Naive thymus-derived CD4-positive, alpha-beta T cell (primary cell): ENCODE measurements around the gene KLHL22. TPM values are rescaled to one million over a fixed set of nuclear protein-coding genes. Genes with fewer than 3 reads are reported as not detected.

ENCODE experiments used
- ATAC-seq: fragments of 150-1000 bp; cut with Tn5 transposase; 2 replicates; pipeline ENCODE4 v1.10.0; 2021; ENCODE audit warnings: mild to moderate bottlenecking, moderate library complexity
- CTCF ChIA-PET: fragments of 350-600 bp; sonication (Branson Sonifier 250); formaldehyde crosslinking; loops from one replicate; lab custom pipeline; 2021; ENCODE audit warnings: antibody characterized with exemption; lab: Charles Lee
- POLR2A ChIA-PET: fragments of 350-600 bp; sonication (Branson Sonifier 250); formaldehyde crosslinking; loops from one replicate; lab custom pipeline; 2021; ENCODE audit warnings: antibody characterized with exemption, inconsistent platforms; lab: Charles Lee
- DNase-seq, 9 donors: peaks; one replicate each; pipeline versions ENCODE4 v3.0.0 to v3.0.0-alpha.2; 2020 to 2022; ENCODE audit warnings: mixed read lengths in 1 of 9
- H3K27ac ChIP-seq: one replicate; pipeline ENCODE4 v1.7.0; 2013; ENCODE audit warnings: mild to moderate bottlenecking, low read depth, low read length, moderate library complexity
- H3K27me3 ChIP-seq, 2 donors: one replicate each; pipeline ENCODE4 v1.7.0; 2013; ENCODE audit warnings: low read length in 2 of 2, mild to moderate bottlenecking in 2 of 2, moderate library complexity in 2 of 2; ENCODE audit not compliant: control insufficient read depth in 2 of 2, insufficient read depth in 2 of 2
- H3K36me3 ChIP-seq, 3 experiments: 1 replicate in 2 of 3; 2 replicates in 1 of 3; pipeline ENCODE4 v1.7.0; 2013; ENCODE audit warnings: low read length in 3 of 3, mild to moderate bottlenecking in 3 of 3, moderate library complexity in 1 of 3; ENCODE audit not compliant: insufficient read depth in 3 of 3, control insufficient read depth in 2 of 3
- H3K4me1 ChIP-seq, 2 donors: one replicate each; pipeline ENCODE4 v1.7.0; 2013; ENCODE audit warnings: low read length in 2 of 2, mild to moderate bottlenecking in 2 of 2, moderate library complexity in 1 of 2; ENCODE audit not compliant: control insufficient read depth in 2 of 2, insufficient read depth in 2 of 2
- H3K4me3 ChIP-seq: 2 replicates; pipeline ENCODE4 v1.7.0; 2013; ENCODE audit warnings: mild to moderate bottlenecking, low read length
- H3K9me3 ChIP-seq, 3 experiments: 1 replicate in 2 of 3; 2 replicates in 1 of 3; pipeline ENCODE4 v1.7.0; 2013; ENCODE audit warnings: low read length in 3 of 3; ENCODE audit not compliant: control insufficient read depth in 2 of 3
- H3K27ac Mint-ChIP-seq, 9 donors: one replicate each; pipeline ENCODE4 v1.8.0; 2020 to 2022; ENCODE audit warnings: mixed read lengths in 9 of 9, mild to moderate bottlenecking in 8 of 9, moderate library complexity in 5 of 9, inconsistent platforms in 2 of 9
- H3K27me3 Mint-ChIP-seq, 5 donors: one replicate each; pipeline ENCODE4 v1.8.0; 2021 to 2022; ENCODE audit warnings: mixed read lengths in 5 of 5, mild to moderate bottlenecking in 1 of 5
- H3K36me3 Mint-ChIP-seq, 5 donors: one replicate each; pipeline ENCODE4 v1.8.0; 2020 to 2022; ENCODE audit warnings: mixed read lengths in 5 of 5, mild to moderate bottlenecking in 3 of 5, inconsistent platforms in 1 of 5
- H3K4me1 Mint-ChIP-seq, 7 donors: one replicate each; pipeline ENCODE4 v1.8.0; 2020 to 2022; ENCODE audit warnings: mixed read lengths in 7 of 7, mild to moderate bottlenecking in 3 of 7, inconsistent platforms in 1 of 7
- H3K4me3 Mint-ChIP-seq, 10 donors: one replicate each; pipeline ENCODE4 v1.8.0; 2020 to 2022; ENCODE audit warnings: mild to moderate bottlenecking in 10 of 10, mixed read lengths in 10 of 10, moderate library complexity in 6 of 10, inconsistent platforms in 2 of 10
- H3K9me3 Mint-ChIP-seq, 11 donors: one replicate each; pipeline ENCODE4 v1.8.0; 2020 to 2022; ENCODE audit warnings: mixed read lengths in 11 of 11, mild to moderate bottlenecking in 4 of 11, inconsistent platforms in 1 of 11, moderate library complexity in 1 of 11
- intact Hi-C, 2 donors: fragments of 100-400 bp; cut with micrococcal nuclease; formaldehyde crosslinking; loops; one replicate each; pipeline ENCODE4 v1.15.1; 2023
- polyA plus RNA-seq, 2 donors: library from polyadenylated mRNA; unstranded; fragments of 300-500 nt; fragmentation: Illumina TruSeq; gene quantifications; one replicate each; pipeline ENCODE4 v1.2.3, GENCODE V29; 2021
- total RNA-seq, 6 experiments: library from RNA in 5 of 6; stranded (reverse) in 5 of 6; gene quantifications; 1 replicate in 5 of 6; 2 replicates in 1 of 6; pipeline ENCODE4 v1.2.3 and lab custom pipeline; 2021 to 2026

KLHL22 gene
- total and polyA plus RNA-seq, 7 experiments from 2014 or later: 20.6 to 71.3 (median 40.0) TPM

- ChIA-PET CTCF (no interaction called here), POLR2A (no interaction called here)
- Histone ChIP-seq H3K36me3 (no peaks in the 10 kb centered on the region), H3K27ac (no peak overlapping the region), H3K9me3 (no peaks in the 10 kb centered on the region), H3K4me3 (no peak overlapping the region), H3K27me3 (peaks cover 0 to 6% of the 10 kb centered on the region in 2 donors), H3K4me1 (no peaks in the 10 kb centered on the region)
- H3K4me3 Mint-ChIP-seq: peak overlapping the region in 5 of 10 donors; percentile 2 to 71 (median 26)
- peak overlapping the region in 2 of 9 donors; percentile 15 for H3K27ac Mint-ChIP-seq
- intact Hi-C loops: no loop called here
- H3K27me3 Mint-ChIP-seq: peaks cover 9 to 31% (median 15%) of the 10 kb centered on the region in 5 donors
- peaks cover 0 to 12% (median 9%) of the 10 kb centered on the region in 7 donors for H3K4me1 Mint-ChIP-seq
- H3K36me3 Mint-ChIP-seq: no peaks in the 10 kb centered on the region
- H3K9me3 Mint-ChIP-seq: peaks cover 0 to 2% (median 0%) of the 10 kb centered on the region in 11 donors
- DNase-seq (no peak), ATAC-seq (no peak)
These were observed 72.3 kb downstream of the KLHL22 start for GRCh38 chr22:20423008-20423905.

GRCh38 chr22:20422271-20423007 lies 73.2 kb downstream of the KLHL22 start:
- peaks cover 0 to 2% (median 0%) of the 10 kb centered on the region in 11 donors for H3K9me3 Mint-ChIP-seq
- ATAC-seq (no peak), DNase-seq (no peak)
- H3K27ac Mint-ChIP-seq: no peak overlapping the region
- intact Hi-C loops: no loop called here
- peaks cover 0 to 6% of the 10 kb centered on the region in 2 donors for H3K4me1 ChIP-seq
- no peaks in the 10 kb centered on the region for H3K36me3 Mint-ChIP-seq
- H3K27me3 ChIP-seq: peaks cover 0 to 6% of the 10 kb centered on the region in 2 donors
- ChIA-PET CTCF (interaction anchor here (1.0 kb wide), 1 partner anchor 34 kb away, joined by 4 read pairs; no protein-coding TSS in a partner anchor), POLR2A (no interaction called here)
- H3K4me3 ChIP-seq: no peak overlapping the region
- no peaks in the 10 kb centered on the region for H3K36me3 ChIP-seq
- H3K27me3 Mint-ChIP-seq: peaks cover 7 to 27% (median 13%) of the 10 kb centered on the region in 5 donors
- H3K27ac ChIP-seq: no peak overlapping the region
- H3K4me1 Mint-ChIP-seq: peaks cover 0 to 15% (median 6%) of the 10 kb centered on the region in 7 donors
- no peak overlapping the region for H3K4me3 Mint-ChIP-seq
- H3K9me3 ChIP-seq: no peaks in the 10 kb centered on the region

GRCh38 chr22:20421507-20421874 lies 74.1 kb downstream of the KLHL22 start:
- CTCF ChIA-PET: interaction anchor here (0.6 to 1.0 kb wide), 2 partner anchors 35 to 277 kb away, joined by 3 to 4 read pairs; no protein-coding TSS in a partner anchor
- Histone ChIP-seq H3K4me1 (peaks cover 0 to 6% of the 10 kb centered on the region in 2 donors), H3K27ac (no peak overlapping the region), H3K4me3 (no peak overlapping the region), H3K9me3 (no peaks in the 10 kb centered on the region), H3K27me3 (peaks cover 0 to 6% of the 10 kb centered on the region in 2 donors), H3K36me3 (no peaks in the 10 kb centered on the region)
- Mint-ChIP-seq H3K9me3 (peaks cover 0 to 2% (median 0%) of the 10 kb centered on the region in 11 donors), H3K36me3 (no peaks in the 10 kb centered on the region), H3K27me3 (peaks cover 0 to 20% (median 4%) of the 10 kb centered on the region in 5 donors), H3K27ac (no peak overlapping the region), H3K4me1 (peaks cover 0 to 15% (median 4%) of the 10 kb centered on the region in 7 donors), H3K4me3 (no peak overlapping the region)
- ATAC-seq (no peak), DNase-seq (no peak)
- POLR2A ChIA-PET: interaction anchor here (0.6 kb wide), 1 partner anchor 77 kb away, joined by 3 read pairs; no protein-coding TSS in a partner anchor
- intact Hi-C loops: no loop called here

- intact Hi-C loops: no loop called here
- ATAC-seq: no peak
- POLR2A ChIA-PET: no interaction called here
These were observed 75.3 kb downstream of the KLHL22 start for GRCh38 chr22:20420157-20420842.

GRCh38 chr22:20419664-20419951 lies 76.0 kb downstream of the KLHL22 start:
- H3K4me1 ChIP-seq: peaks cover 0 to 6% of the 10 kb centered on the region in 2 donors
- intact Hi-C loops: loop anchor here (2.0 to 5.0 kb wide), 2 partner anchors 148 to 283 kb away; no protein-coding TSS in a partner anchor
- Mint-ChIP-seq H3K9me3 (peaks cover 0 to 2% (median 0%) of the 10 kb centered on the region in 11 donors), H3K4me3 (peak overlapping the region in 1 of 10 donors; percentile 12), H3K27me3 (peaks cover 0 to 25% (median 4%) of the 10 kb centered on the region in 5 donors), H3K27ac (peak overlapping the region in 1 of 9 donors; percentile 19), H3K4me1 (peaks cover 0 to 11% (median 4%) of the 10 kb centered on the region in 7 donors), H3K36me3 (no peaks in the 10 kb centered on the region)
- no peaks in the 10 kb centered on the region for H3K36me3 ChIP-seq
- POLR2A ChIA-PET: interaction anchor here (2.0 kb wide), 1 partner anchor 37 kb away, joined by 11 read pairs; no protein-coding TSS in a partner anchor
- no peaks in the 10 kb centered on the region for H3K27me3 ChIP-seq
- ATAC-seq (no peak), DNase-seq (no peak)
- no peaks in the 10 kb centered on the region for H3K9me3 ChIP-seq
- H3K4me3 ChIP-seq: no peak overlapping the region
- CTCF ChIA-PET: interaction anchor here (0.8 to 3.5 kb wide), 6 partner anchors 9 to 88 kb away, joined by 3 to 55 read pairs (median 6); partner anchors contain the start of gene MED15
- H3K27ac ChIP-seq: no peak overlapping the region

More at GRCh38 chr22:20420157-20420842, 75.3 kb downstream of the KLHL22 start:
- Histone ChIP-seq H3K9me3 (no peaks in the 10 kb centered on the region), H3K4me1 (peaks cover 0 to 6% of the 10 kb centered on the region in 2 donors), H3K27ac (no peak overlapping the region), H3K36me3 (no peaks in the 10 kb centered on the region), H3K27me3 (no peaks in the 10 kb centered on the region), H3K4me3 (no peak overlapping the region)
- Mint-ChIP-seq H3K4me3 (no peak overlapping the region), H3K36me3 (no peaks in the 10 kb centered on the region), H3K27me3 (peaks cover 0 to 24% (median 4%) of the 10 kb centered on the region in 5 donors), H3K4me1 (peaks cover 0 to 11% (median 4%) of the 10 kb centered on the region in 7 donors), H3K9me3 (peaks cover 0 to 2% (median 0%) of the 10 kb centered on the region in 11 donors), H3K27ac (no peak overlapping the region)
- DNase-seq: no peak
- CTCF ChIA-PET: interaction anchor here (1.4 to 3.5 kb wide), 3 partner anchors 8 to 87 kb away, joined by 3 to 55 read pairs (median 6); partner anchors contain the start of gene MED15
